Caco-2 (cell line): ENCODE measurements around the gene CLEC18A. TPM values are rescaled to one million over a fixed set of nuclear protein-coding genes. Genes with fewer than 3 reads are reported as not detected.
A peak's percentile ranks its signal among the peaks of the same experiment; 100 is the strongest.

Source experiments
- BruUV-seq: library from RNA; stranded (reverse); fragments of 400-500 nt; replicated peaks from 2 replicates; lab custom pipeline; 2021; lab: Mats Ljungman, UMichigan
- CTCF ChIA-PET: fragments of 300-600 bp; sonication (Branson Sonifier 250); formaldehyde crosslinking; loops from one replicate; lab custom pipeline; 2022; ENCODE audit warnings: antibody characterized with exemption; lab: Charles Lee
- POLR2A ChIA-PET: fragments of 300-600 bp; sonication (Branson Sonifier 250); formaldehyde crosslinking; loops from one replicate; lab custom pipeline; 2022; ENCODE audit warnings: antibody characterized with exemption; lab: Charles Lee
- DNase-seq, 2 experiments: peaks; one replicate each; pipeline versions ENCODE4 v3.0.0 to v3.0.0-alpha.2; 2020 to 2022
- H3K27me3 ChIP-seq: replicated peaks from 2 replicates; pipeline ENCODE4 v1.6.0; 2011; ENCODE audit warnings: low read length; ENCODE audit not compliant: control insufficient read depth, insufficient read depth
- H3K36me3 ChIP-seq: 2 replicates; pipeline ENCODE4 v1.5.1; 2011; ENCODE audit warnings: low read length; ENCODE audit not compliant: control insufficient read depth, insufficient read depth
- H3K4me1 ChIP-seq: fragments of 250-450 bp; sonication (Bioruptor Pico); 2 replicates; pipeline ENCODE4 v1.5.1; 2020; ENCODE audit warnings: mild to moderate bottlenecking
- H3K4me3 ChIP-seq: 2 replicates; pipeline ENCODE4 v1.5.1; 2011; ENCODE audit warnings: low read depth, mild to moderate bottlenecking, control low read depth, low read length
- H3K9me3 ChIP-seq: fragments of 250-450 bp; sonication (Bioruptor Pico); 2 replicates; pipeline ENCODE4 v1.5.1; 2020; ENCODE audit warnings: mild to moderate bottlenecking, moderate library complexity
- H3K27ac Mint-ChIP-seq: one replicate; pipeline ENCODE4 v1.8.0; 2022; ENCODE audit warnings: mixed read lengths; ENCODE audit not compliant: unreplicated experiment
- H3K27me3 Mint-ChIP-seq: one replicate; pipeline ENCODE4 v1.8.0; 2022; ENCODE audit warnings: mixed read lengths; ENCODE audit not compliant: insufficient read depth, unreplicated experiment
- H3K36me3 Mint-ChIP-seq: one replicate; pipeline ENCODE4 v1.8.0; 2022; ENCODE audit warnings: mild to moderate bottlenecking, mixed read lengths; ENCODE audit not compliant: insufficient read depth, unreplicated experiment
- H3K4me1 Mint-ChIP-seq: one replicate; pipeline ENCODE4 v1.8.0; 2022; ENCODE audit warnings: low read depth, mixed read lengths; ENCODE audit not compliant: unreplicated experiment
- H3K4me3 Mint-ChIP-seq: one replicate; pipeline ENCODE4 v1.8.0; 2022; ENCODE audit warnings: mild to moderate bottlenecking, moderate library complexity, mixed read lengths; ENCODE audit not compliant: unreplicated experiment
- H3K9me3 Mint-ChIP-seq: one replicate; pipeline ENCODE4 v1.8.0; 2022; ENCODE audit warnings: mixed read lengths; ENCODE audit not compliant: unreplicated experiment
- CTCF ChIP-seq, 2 experiments: fragments of 200-600 bp in 1 of 2; IDR thresholded peaks; 1 replicate in 1 of 2; 2 replicates in 1 of 2; pipeline versions ENCODE4 v1.5.1 to v1.8.0; 2011 to 2022; ENCODE audit warnings: antibody characterized with exemption in 1 of 2, control low read depth in 1 of 2, inconsistent platforms in 1 of 2, low read depth in 1 of 2, low read length in 1 of 2, mild to moderate bottlenecking in 1 of 2, moderate library complexity in 1 of 2; ENCODE audit not compliant: insufficient read depth in 1 of 2, severe bottlenecking in 1 of 2, unreplicated experiment in 1 of 2
- intact Hi-C: fragments of 100-400 bp; cut with micrococcal nuclease; formaldehyde crosslinking; loops from one replicate; pipeline ENCODE4 v1.10.0; 2022; ENCODE audit not compliant: unreplicated experiment
- total RNA-seq: library from RNA; stranded (reverse); gene quantifications from 2 replicates; pipeline ENCODE4 v1.2.3, GENCODE V29; 2022

The CLEC18A gene
- total RNA-seq, 1 experiment from 2014 or later, result 1.3 TPM

- CTCF ChIA-PET, result interaction anchor here (1.2 to 1.8 kb wide), 2 partner anchors 10 to 13 kb away, joined by 4 to 19 read pairs; no protein-coding TSS in a partner anchor
These were observed 33.8 kb upstream of the CLEC18A start for GRCh38 chr16:69917311-69917710.

GRCh38 chr16:69917739-69918138, 33.4 kb upstream of the CLEC18A start:
- peak overlapping the region; percentile 95 for H3K27ac Mint-ChIP-seq
- TF ChIP-seq CTCF (IDR thresholded peaks at IDR 0.05; ENCODE audit: insufficient read depth in 1 of 2, low read depth in 1 of 2, low read length in 1 of 2, severe bottlenecking in 1 of 2, unreplicated experiment in 1 of 2), result peak in 1 of 2 experiments; percentile 11
- CTCF ChIA-PET, result interaction anchor here (1.2 to 1.8 kb wide), 2 partner anchors 10 to 12 kb away, joined by 4 to 19 read pairs; no protein-coding TSS in a partner anchor
- POLR2A ChIA-PET, result interaction anchor here (1.0 kb wide), 1 partner anchor 163 kb away, joined by 4 read pairs; the partner anchor contains the start of gene NOB1
- H3K36me3 ChIP-seq, result no peaks in the 10 kb centered on the region
- H3K4me1 ChIP-seq, result peaks cover 14% of the 10 kb centered on the region
- H3K9me3 ChIP-seq, result no peaks in the 10 kb centered on the region
- peak overlapping the region; percentile 74 for H3K4me3 Mint-ChIP-seq
- BruUV-seq, result no TSS peak
- no peaks in the 10 kb centered on the region for H3K9me3 Mint-ChIP-seq
- H3K4me3 ChIP-seq, result peak overlapping the region; percentile 18
- DNase-seq, result peak; percentile 90 to 92
- peaks cover 24% of the 10 kb centered on the region for H3K4me1 Mint-ChIP-seq
- peaks cover 11% of the 10 kb centered on the region for H3K36me3 Mint-ChIP-seq
- H3K27me3 ChIP-seq, result no peaks in the 10 kb centered on the region
- intact Hi-C loops, result loop anchor here (2.0 to 5.0 kb wide), 3 partner anchors 13 to 60 kb away; no protein-coding TSS in a partner anchor
- no peaks in the 10 kb centered on the region for H3K27me3 Mint-ChIP-seq

More at GRCh38 chr16:69917311-69917710, 33.8 kb upstream of the CLEC18A start:
- Mint-ChIP-seq H3K9me3 (no peaks in the 10 kb centered on the region), H3K27ac (peak overlapping the region; percentile 95), H3K4me3 (peak overlapping the region; percentile 74), H3K27me3 (no peaks in the 10 kb centered on the region), H3K36me3 (peaks cover 11% of the 10 kb centered on the region), H3K4me1 (peaks cover 24% of the 10 kb centered on the region)
- DNase-seq, result no peak
- intact Hi-C loops, result loop anchor here (2.0 to 5.0 kb wide), 3 partner anchors 13 to 60 kb away; no protein-coding TSS in a partner anchor
- Histone ChIP-seq H3K36me3 (no peaks in the 10 kb centered on the region), H3K4me3 (peak overlapping the region; percentile 14; the same call in 1 of the 2 replicates), H3K9me3 (no peaks in the 10 kb centered on the region), H3K27me3 (no peaks in the 10 kb centered on the region), H3K4me1 (peaks cover 14% of the 10 kb centered on the region)
- TSS peak; percentile 68 for BruUV-seq
- TF ChIP-seq CTCF (IDR thresholded peaks at IDR 0.05; ENCODE audit: insufficient read depth in 1 of 2, low read depth in 1 of 2, low read length in 1 of 2, severe bottlenecking in 1 of 2, unreplicated experiment in 1 of 2), result no peak
- POLR2A ChIA-PET, result interaction anchor here (1.0 kb wide), 1 partner anchor 163 kb away, joined by 4 read pairs; the partner anchor contains the start of gene NOB1

GRCh38 chr16:69918241-69918640, 32.9 kb upstream of the CLEC18A start:
- CTCF ChIA-PET, result interaction anchor here (1.2 to 1.8 kb wide), 2 partner anchors 9 to 12 kb away, joined by 4 to 19 read pairs; no protein-coding TSS in a partner anchor
- H3K4me3 Mint-ChIP-seq, result peak overlapping the region; percentile 74
- Histone ChIP-seq H3K4me1 (peaks cover 14% of the 10 kb centered on the region), H3K9me3 (no peaks in the 10 kb centered on the region), H3K36me3 (no peaks in the 10 kb centered on the region), H3K27me3 (no peaks in the 10 kb centered on the region), H3K4me3 (peak overlapping the region; percentile 18)
- BruUV-seq, result TSS peak; percentile 93
- POLR2A ChIA-PET, result interaction anchor here (1.0 kb wide), 1 partner anchor 164 kb away, joined by 4 read pairs; the partner anchor contains the start of gene NOB1
- no peak for TF ChIP-seq CTCF (IDR thresholded peaks at IDR 0.05; ENCODE audit: insufficient read depth in 1 of 2, low read depth in 1 of 2, low read length in 1 of 2, severe bottlenecking in 1 of 2, unreplicated experiment in 1 of 2)
- peak overlapping the region; percentile 95 for H3K27ac Mint-ChIP-seq
- intact Hi-C loops, result loop anchor here (5.0 kb wide), 2 partner anchors 46 to 61 kb away; no protein-coding TSS in a partner anchor
- H3K4me1 Mint-ChIP-seq, result peaks cover 24% of the 10 kb centered on the region
- H3K9me3 Mint-ChIP-seq, result no peaks in the 10 kb centered on the region
- H3K36me3 Mint-ChIP-seq, result peaks cover 11% of the 10 kb centered on the region
- DNase-seq, result no peak
- H3K27me3 Mint-ChIP-seq, result no peaks in the 10 kb centered on the region
